Thoracic aorta (tissue), 2 donors: ENCODE results near the gene SHISAL2A. TPM values are rescaled to one million over a fixed set of nuclear protein-coding genes. Genes with fewer than 3 reads are reported as not detected.

Experiments
- ATAC-seq: fragments of 150-250 bp; one replicate; pipeline ENCODE4 v1.8.0; 2017; ENCODE audit warnings: low read depth; ENCODE audit not compliant: insufficient number of reproducible peaks, low FRiP score
- DNase-seq: peaks from one replicate; pipeline ENCODE4 v3.0.0-alpha.2; 2020; ENCODE audit warnings: low spot score
- H3K27ac ChIP-seq, 2 donors: fragments of 200-600 bp; sonication (generic); 1 replicate in 1 of 2; 2 replicates in 1 of 2; pipeline ENCODE4 v1.5.1; 2016; ENCODE audit warnings: mild to moderate bottlenecking in 2 of 2, moderate library complexity in 2 of 2
- H3K27me3 ChIP-seq: fragments of 200-600 bp; sonication (generic); replicated peaks from 2 replicates; pipeline ENCODE4 v1.6.0; 2016; ENCODE audit warnings: mild to moderate bottlenecking; ENCODE audit not compliant: insufficient read depth
- H3K36me3 ChIP-seq: fragments of 200-600 bp; sonication (generic); one replicate; pipeline ENCODE4 v1.5.1; 2016
- H3K4me1 ChIP-seq, 2 donors: fragments of 200-600 bp; sonication (generic); 1 replicate in 1 of 2; 2 replicates in 1 of 2; pipeline versions ENCODE4 v1.5.1 to v1.6.0; 2016; ENCODE audit warnings: low read depth in 2 of 2, mild to moderate bottlenecking in 1 of 2; ENCODE audit not compliant: control insufficient read depth in 1 of 2
- H3K4me3 ChIP-seq: fragments of 200-600 bp; sonication (generic); 2 replicates; pipeline ENCODE4 v1.5.1; 2016; ENCODE audit warnings: mild to moderate bottlenecking
- H3K9me3 ChIP-seq: fragments of 200-600 bp; sonication (generic); 2 replicates; pipeline ENCODE4 v1.5.1; 2016
- total RNA-seq, 2 donors: library from RNA; depleted of rRNA; stranded (reverse); fragments of >200 nt; gene quantifications; one replicate each; pipeline versions ENCODE4 v1.1.0 to v1.2.3, GENCODE V29; 2016
- TF ChIP-seq, protein P1 (sequence below): fragments of 200-600 bp; sonication (generic); IDR thresholded peaks from one replicate; pipeline ENCODE4 v1.5.1; 2019; ENCODE audit warnings: antibody characterized with exemption

The SHISAL2A gene
- total RNA-seq, result under 1 TPM in 1 of 2 donors, not detected in 1; 0.54 TPM

DNA sequence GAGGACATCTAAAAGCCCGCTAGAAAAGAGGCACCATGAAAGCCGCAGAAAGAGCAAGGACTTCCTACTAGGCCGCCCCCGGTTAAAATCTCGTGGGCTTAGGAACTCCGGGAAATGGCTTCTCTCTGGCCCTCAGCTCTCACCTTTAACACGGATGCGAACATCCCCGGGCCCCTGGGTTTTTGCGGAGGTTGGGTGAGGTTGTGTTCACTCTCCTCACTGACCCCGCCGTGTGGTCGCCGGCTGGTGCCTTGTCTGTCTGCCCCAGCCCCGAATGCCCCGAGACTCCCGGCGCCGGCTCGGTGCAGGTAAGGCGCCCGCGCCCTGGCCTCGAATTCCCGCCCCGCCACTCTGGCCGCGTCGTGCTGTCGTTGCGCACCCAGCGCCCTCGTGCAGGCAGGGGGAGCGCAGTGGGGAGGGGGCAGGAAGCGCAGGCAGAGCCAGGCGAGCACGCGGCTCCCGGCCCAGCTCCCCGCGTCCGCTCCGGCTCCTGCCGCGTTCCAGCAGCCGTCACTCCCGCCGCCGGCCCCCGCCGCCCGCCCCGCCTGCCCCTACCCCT lies at the start of gene SHISAL2A:
SHISAL2A (plus strand) TSS at position 437 of the 559 bp plus-strand sequence. CDS start 326 bp downstream, outside the sequence.
- H3K4me1 ChIP-seq, result peaks cover 0 to 10% of the 10 kb centered on the region in 2 donors
- ATAC-seq (no peak), DNase-seq (no peak)
- H3K36me3 ChIP-seq, result no peaks in the 10 kb centered on the region
- H3K4me3 ChIP-seq, result peak within 1 kb of the TSS; percentile 74
- H3K9me3 ChIP-seq, result no peaks in the 10 kb centered on the region
- H3K27me3 ChIP-seq, result no peaks in the 10 kb centered on the region
- no peak within 1 kb of the TSS for H3K27ac ChIP-seq
- TF ChIP-seq, protein P1, sequence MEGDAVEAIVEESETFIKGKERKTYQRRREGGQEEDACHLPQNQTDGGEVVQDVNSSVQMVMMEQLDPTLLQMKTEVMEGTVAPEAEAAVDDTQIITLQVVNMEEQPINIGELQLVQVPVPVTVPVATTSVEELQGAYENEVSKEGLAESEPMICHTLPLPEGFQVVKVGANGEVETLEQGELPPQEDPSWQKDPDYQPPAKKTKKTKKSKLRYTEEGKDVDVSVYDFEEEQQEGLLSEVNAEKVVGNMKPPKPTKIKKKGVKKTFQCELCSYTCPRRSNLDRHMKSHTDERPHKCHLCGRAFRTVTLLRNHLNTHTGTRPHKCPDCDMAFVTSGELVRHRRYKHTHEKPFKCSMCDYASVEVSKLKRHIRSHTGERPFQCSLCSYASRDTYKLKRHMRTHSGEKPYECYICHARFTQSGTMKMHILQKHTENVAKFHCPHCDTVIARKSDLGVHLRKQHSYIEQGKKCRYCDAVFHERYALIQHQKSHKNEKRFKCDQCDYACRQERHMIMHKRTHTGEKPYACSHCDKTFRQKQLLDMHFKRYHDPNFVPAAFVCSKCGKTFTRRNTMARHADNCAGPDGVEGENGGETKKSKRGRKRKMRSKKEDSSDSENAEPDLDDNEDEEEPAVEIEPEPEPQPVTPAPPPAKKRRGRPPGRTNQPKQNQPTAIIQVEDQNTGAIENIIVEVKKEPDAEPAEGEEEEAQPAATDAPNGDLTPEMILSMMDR, result no peak

DNA sequence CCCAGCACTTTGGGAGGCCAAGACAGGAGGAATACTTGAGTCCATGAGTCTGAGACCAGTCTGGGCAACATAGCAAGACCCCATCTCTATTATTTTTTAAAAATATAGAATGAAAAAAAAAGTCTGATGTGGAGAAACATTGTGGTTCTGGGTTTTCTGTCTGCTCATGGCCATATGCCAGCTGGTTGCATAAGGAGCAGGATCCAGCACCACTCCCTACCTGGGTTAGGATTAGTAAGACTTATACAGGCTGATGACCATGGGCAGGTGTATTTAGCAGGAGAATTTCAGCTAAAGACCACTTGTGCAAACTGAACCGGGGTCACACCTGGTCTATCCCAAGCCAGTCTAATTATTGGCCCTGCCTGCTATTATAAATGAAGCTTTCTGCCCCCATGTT lies 47.5 kb upstream of the SHISAL2A start:
- Histone ChIP-seq H3K4me3 (no peak overlapping the region), H3K27ac (no peak overlapping the region), H3K27me3 (no peaks in the 10 kb centered on the region), H3K4me1 (no peaks in the 10 kb centered on the region), H3K36me3 (no peaks in the 10 kb centered on the region), H3K9me3 (no peaks in the 10 kb centered on the region)
- TF ChIP-seq, protein P1, result no peak
- DNase-seq (no peak), ATAC-seq (no peak)

DNA sequence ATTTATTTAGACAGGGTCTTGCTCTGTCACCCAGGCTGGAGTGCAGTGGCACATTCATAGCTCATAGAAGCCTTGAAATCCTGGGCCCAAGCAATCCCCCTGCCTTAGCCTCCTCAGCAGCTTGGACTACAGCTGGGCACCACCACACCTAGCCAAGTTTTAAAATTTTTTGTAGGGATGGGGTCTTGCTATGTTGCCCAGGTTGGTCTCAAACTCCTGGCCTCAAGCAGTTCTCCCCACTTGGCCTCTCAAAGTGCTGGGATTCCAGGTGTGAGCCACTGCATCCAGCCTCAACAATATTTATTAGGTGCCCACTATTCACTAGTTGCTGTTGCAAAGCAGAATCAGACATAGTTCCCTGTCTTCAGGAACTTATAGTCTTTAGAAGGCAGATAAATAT lies 44.9 kb upstream of the SHISAL2A start:
- Histone ChIP-seq H3K4me1 (no peaks in the 10 kb centered on the region), H3K27me3 (no peaks in the 10 kb centered on the region), H3K4me3 (no peak overlapping the region), H3K27ac (no peak overlapping the region), H3K9me3 (no peaks in the 10 kb centered on the region), H3K36me3 (no peaks in the 10 kb centered on the region)
- DNase-seq, result no peak
- no peak for ATAC-seq
- TF ChIP-seq, protein P1, result no peak

DNA sequence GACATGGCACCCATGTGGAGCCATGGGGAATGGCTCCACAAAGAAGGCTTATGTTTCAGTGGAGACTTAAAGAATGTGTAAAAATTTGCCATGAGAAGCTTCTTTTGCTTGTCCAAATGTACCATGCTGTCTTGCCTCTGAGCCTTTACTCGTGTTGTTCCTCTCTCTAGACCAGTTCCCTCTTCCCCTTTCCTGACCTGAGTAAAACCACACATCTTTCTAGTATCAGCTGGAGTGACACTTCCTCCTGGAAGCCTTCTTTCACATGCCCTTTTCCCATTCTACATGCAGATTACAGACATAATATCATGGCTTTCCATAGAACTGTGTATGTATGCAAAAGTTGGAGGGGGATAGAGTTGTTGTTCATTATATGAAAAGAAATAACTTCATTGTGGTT lies 44.4 kb upstream of the SHISAL2A start:
- no peaks in the 10 kb centered on the region for H3K27me3 ChIP-seq
- H3K9me3 ChIP-seq, result no peaks in the 10 kb centered on the region
- DNase-seq, result no peak
- TF ChIP-seq, protein P1, result no peak
- ATAC-seq, result no peak
- no peaks in the 10 kb centered on the region for H3K36me3 ChIP-seq
- H3K4me1 ChIP-seq, result no peaks in the 10 kb centered on the region
- no peak overlapping the region for H3K27ac ChIP-seq
- no peak overlapping the region for H3K4me3 ChIP-seq

DNA sequence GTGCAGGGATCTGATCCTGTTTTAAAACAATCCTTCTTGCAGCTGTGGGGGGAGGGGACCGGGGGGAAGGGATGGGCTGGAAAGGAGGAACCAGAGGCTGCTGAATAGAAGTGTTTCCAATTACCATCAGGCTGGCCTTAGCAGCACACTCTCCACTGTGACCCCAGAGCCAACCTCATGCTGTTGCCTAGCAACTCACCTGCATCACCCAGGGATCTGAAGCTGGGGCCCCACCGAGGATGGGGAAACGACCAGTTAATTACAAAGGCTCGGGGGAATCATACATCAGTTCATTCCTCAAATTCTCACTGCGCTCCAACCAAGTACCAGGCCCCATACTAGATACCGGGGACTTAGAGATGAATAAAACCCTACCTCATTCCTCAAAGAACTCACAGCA lies 42.7 kb upstream of the SHISAL2A start:
- ATAC-seq (no peak), DNase-seq (no peak)
- H3K4me3 ChIP-seq, result no peak overlapping the region
- no peaks in the 10 kb centered on the region for H3K36me3 ChIP-seq
- H3K4me1 ChIP-seq, result no peaks in the 10 kb centered on the region
- TF ChIP-seq, protein P1, result no peak
- no peaks in the 10 kb centered on the region for H3K27me3 ChIP-seq
- H3K27ac ChIP-seq, result no peak overlapping the region
- no peaks in the 10 kb centered on the region for H3K9me3 ChIP-seq
